ENCODE data around the gene ABHD6.
"Not testable (repeated sequence)": the region's sequence is repeated elsewhere in the genome, so short reads cannot be mapped to it uniquely, and the experiment has no call there.

ABHD6 gene

GRCh38 chr3:58210761-58211460 lies 26.7 kb upstream of the ABHD6 start, which contains the start of gene DNASE1L3:
TSS of gene DNASE1L3 (minus strand) at chr3:58210972. CDS start at chr3:58210906, 66 bp downstream.
- DNase-seq, result no peak

DNA sequence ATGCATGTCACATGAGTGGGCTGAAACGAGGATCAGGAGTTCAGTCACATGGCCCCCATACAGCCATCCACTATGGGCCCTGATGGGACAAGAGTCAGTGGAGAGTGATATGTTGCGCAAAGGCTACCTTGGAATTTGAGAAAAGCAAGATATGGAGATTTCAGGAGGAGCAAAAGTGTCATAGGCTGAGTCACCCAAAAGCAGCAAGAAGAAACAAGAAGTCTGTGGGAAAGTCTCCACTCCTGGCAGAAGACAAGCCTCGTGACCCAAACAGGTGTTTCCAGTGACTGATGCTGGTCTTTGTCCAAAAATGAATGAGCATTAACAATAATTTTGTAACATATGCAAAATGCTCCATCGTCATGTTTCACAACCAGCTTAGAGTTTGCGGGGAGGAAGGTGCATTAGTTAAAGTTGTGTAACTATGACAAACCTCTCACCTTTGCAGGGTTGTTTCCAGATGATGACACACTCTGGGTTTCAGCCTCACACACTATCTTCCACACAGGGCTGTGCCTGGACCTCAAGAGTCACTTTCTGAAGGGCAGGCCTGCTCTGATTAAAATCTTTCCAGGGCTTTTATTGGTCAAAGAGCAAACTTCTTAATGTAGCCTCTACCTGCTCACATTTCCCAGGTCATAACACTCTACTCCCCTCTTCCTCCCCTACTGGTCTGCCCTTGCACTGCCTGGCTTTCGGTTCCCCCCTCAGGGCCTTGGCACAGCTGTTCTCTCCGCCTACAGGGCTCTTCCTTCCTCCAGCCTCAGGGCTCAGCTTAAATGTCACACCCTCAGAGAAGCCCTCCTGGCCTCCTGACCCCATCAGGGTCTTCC lies 22.9 kb upstream of the ABHD6 start:
- DNase-seq, result no peak

DNA sequence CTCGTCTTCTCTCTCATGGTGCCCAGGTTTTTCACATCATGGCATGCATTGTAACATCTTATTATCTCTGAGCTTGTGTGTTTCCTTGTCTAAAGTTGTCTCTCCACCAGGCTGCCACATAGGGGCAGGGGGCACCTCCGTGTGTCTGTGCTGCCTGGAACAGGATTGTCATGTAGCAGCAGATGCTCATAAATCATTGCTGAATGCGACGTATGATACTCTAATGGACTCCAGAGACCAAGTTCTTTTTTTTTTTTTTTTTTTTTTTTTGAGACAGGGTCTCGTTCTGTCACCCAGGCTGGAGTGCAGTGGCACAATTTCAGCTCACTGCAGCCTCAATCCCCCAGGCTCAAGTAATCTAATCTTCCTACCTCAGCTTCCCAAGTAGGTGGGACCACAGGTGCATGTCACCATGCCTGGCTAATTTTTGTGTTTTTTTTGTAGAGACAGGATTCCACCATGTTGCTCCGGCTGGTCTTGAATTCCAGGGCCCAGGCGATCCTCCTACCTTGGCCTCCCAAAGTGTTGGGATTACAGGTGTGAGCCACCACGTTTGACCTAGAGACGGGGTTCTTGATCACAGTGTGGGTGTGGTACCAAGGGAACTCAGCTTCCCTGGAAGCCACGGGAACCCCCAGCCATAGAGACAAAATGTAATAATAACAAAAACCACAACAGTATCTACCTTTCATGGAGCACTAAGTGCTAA lies 22.1 kb upstream of the ABHD6 start:
- DNase-seq, result no peak

- no peak for DNase-seq
These were observed 20.9 kb upstream of the ABHD6 start for GRCh38 chr3:58216496-58217195.

DNA sequence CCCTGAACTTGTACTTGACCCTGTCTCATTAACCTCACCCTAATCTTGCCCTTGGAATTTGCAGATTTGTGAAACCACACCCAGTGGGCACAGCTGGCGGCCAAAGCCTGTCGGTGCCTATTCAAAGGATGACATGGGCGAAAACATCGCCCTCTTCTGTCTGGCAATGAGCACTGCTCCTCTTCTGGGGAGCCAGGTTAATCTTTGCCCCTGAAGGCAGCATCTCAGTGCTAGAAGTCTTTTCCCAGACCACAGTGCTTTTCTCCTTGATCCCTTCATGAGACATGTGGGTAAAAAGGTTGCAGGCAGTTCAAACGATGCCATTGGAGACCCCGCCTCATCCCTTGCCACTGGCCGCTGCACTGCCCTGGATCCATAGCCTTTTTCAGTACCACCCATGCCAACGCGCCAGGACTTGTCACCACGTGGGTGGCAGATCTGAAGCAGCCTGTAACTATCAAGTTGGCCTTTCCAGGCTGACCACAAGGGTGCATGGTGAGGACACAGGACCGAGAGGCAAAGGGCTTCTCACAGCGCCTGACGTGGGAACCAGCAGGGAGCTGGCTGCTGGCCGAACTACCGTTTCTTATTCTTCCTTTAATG lies 20.3 kb upstream of the ABHD6 start:
- peak; percentile 17 for DNase-seq

- no peak for DNase-seq
These were observed 18.7 kb upstream of the ABHD6 start for GRCh38 chr3:58218904-58219303.

DNA sequence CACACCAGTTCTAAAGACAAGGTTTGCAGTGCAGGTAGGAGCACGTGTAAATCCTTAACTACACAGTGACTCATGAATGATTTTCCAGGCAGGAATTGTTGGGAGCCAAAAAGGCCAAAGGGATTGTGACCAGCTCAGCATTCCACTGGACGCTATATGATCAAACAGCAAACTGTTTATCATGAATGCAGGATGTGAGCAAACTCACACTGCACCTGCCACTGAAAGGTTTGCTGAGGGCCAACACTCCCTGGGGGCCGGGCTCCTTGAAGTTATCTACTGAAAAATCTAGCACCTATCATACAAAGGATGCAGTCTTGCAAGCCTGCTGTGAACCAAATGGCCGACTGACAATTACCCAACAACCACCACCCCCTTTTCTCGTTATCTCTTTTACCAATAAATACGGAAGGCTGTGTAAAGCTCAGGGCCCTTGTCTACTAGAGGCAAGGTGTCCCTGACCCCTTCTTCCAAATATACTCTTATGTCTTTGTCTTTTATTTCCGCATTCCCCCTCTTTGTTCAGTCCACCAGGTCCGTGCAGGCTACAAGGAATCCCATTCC lies 15.3 kb upstream of the ABHD6 start:
- DNase-seq, result no peak

- no peak for DNase-seq
These were observed 13.7 kb upstream of the ABHD6 start for GRCh38 chr3:58223855-58224254.

GRCh38 chr3:58227933-58228332 lies 9.7 kb upstream of the ABHD6 start:
- not testable (repeated sequence) for DNase-seq

- no peak for DNase-seq
These were observed 6.6 kb upstream of the ABHD6 start for GRCh38 chr3:58230876-58231552.

DNA sequence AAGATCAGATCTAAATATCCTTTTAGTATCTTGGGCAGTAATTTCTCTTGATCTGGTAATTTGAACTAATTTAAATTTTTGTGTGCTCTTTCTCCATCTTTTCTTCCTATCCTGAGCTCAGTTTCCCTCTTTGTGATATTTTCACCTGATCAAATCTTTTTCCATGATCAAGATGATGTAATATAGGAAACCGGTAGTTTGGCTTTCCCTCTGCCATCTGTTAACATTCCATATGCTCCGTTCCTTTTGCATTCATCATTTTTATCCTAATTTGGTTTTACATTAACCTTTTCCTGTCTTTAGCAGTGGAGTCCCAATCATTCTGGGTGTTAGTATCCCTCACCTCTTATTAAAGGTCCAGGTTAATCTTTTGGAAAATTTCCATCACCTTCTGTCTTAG lies 5.9 kb upstream of the ABHD6 start:
- no peak for DNase-seq

DNA sequence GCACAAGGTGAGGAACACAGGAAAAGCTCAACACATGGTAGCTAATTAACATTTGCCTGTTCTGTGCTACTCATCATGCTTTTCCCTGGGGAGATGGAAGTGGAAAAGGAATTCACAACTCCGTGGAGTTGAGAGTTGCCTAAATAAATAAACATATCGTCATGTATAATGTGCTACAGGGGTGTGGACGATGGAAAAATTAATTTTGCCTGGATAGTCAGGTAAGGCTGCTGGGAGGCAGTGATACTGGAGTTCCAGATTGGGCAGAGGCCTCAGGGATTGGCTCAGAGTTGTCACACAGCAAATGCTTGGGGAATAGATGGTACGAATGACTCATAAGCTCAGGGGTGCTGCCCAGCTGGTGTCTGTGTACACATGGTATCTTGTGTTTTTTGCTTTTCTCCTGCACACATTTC lies 3.1 kb upstream of the ABHD6 start:
- DNase-seq, result no peak

GRCh38 chr3:58235970-58236369 lies 1.6 kb upstream of the ABHD6 start:
- no peak for DNase-seq

GRCh38 chr3:58236527-58237237 lies 910 bp upstream of the ABHD6 start:
- DNase-seq, result no peak

GRCh38 chr3:58237941-58238681 lies 519 bp downstream of the ABHD6 start:
- peak; percentile 16 for DNase-seq

DNA sequence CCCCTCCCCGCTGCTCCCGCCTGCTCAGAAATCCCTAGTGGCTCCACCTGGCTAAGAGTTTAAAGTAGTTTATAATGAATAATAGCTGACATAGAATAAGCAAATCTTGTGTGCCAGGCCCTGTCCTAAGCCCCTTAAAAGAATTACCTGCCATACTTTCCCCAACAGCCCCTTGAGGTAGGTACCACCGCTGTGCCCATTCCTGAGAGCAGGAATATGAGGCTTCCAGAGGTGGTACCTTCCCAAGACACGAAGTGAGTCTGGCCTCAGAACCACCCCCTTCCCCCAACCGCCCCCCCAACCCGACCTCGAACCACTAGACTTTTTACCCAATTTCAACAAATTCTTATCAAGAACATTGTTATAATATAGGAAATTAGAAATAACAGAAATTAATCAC lies 1.2 kb downstream of the ABHD6 start:
- no peak for DNase-seq

GRCh38 chr3:58241306-58242044 lies 3.9 kb downstream of the ABHD6 start:
- no peak for DNase-seq

- no peak for DNase-seq
These were observed 4.7 kb downstream of the ABHD6 start for GRCh38 chr3:58242340-58242739.

- not testable (repeated sequence) for DNase-seq
These were observed 5.3 kb downstream of the ABHD6 start for GRCh38 chr3:58242860-58243259.

Measured in T-helper 9 cell (primary cell).